ENCODE data around the gene ZBTB7C. TPM values are rescaled to one million over a fixed set of nuclear protein-coding genes. Genes with fewer than 3 reads are reported as not detected.

The ZBTB7C gene
- total and polyA plus RNA-seq, 9 of the 15 experiments (the other 6 are each of a cell fraction or from before 2014, with no cell fraction given), result not detected

- TF ChIP-seq, protein P1, sequence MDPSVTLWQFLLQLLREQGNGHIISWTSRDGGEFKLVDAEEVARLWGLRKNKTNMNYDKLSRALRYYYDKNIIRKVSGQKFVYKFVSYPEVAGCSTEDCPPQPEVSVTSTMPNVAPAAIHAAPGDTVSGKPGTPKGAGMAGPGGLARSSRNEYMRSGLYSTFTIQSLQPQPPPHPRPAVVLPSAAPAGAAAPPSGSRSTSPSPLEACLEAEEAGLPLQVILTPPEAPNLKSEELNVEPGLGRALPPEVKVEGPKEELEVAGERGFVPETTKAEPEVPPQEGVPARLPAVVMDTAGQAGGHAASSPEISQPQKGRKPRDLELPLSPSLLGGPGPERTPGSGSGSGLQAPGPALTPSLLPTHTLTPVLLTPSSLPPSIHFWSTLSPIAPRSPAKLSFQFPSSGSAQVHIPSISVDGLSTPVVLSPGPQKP (CRISPR knock-in tag; IDR thresholded peaks at IDR 0.05), result no peak
- TF ChIP-seq HNRNPL (IDR thresholded peaks at IDR 0.05; ENCODE audit: low read depth, low read length), result no peak
These were observed 46.0 kb downstream of the ZBTB7C start (continued) for GRCh38 chr18:48363175-48363574.

DNA sequence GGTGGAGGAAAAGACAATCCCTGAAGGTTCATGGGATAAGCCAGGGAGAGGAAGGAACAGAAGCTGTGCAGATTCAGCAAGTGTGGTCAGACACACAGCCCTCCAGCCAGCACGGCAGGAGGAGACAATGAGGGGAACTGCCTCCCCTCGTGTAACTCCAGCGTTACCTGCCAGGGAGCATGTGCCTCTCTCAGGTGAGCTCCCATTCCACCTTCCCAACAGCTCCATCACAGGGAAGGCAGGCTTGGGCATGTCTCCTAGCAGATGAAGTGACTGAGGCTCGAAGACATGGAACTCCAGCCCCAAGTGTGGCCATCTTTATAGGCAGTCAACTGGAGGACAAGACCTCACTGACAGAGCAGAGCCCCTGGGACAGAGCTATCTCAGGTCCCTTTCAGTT is 47.4 kb downstream of the ZBTB7C start:
- no peak overlapping the region for H3K9ac ChIP-seq (ENCODE audit: insufficient read depth in 1 of 2, low read depth in 2 of 2, low read length in 2 of 2)
- H2AFZ ChIP-seq (ENCODE audit: low read depth, low read length), result no peak overlapping the region
- H3K36me3 ChIP-seq (ENCODE audit: control insufficient read depth, insufficient read depth, low read length), result no peaks in the 10 kb centered on the region
- CTCF ChIA-PET (ENCODE audit: low intra/inter-chr PET ratio), result no interaction called here
- H3K27me3 ChIP-seq (ENCODE audit: control insufficient read depth in 2 of 2, insufficient read depth in 2 of 2, low read length in 2 of 2), result peaks cover 0 to 11% of the 10 kb centered on the region in 2 experiments; a peak in 1 of 5 replicates
- DNase-seq (ENCODE audit: extremely low read depth in 1 of 4, low spot score in 3 of 4) (no peak), ATAC-seq (no peak), FAIRE-seq (no peak)
- no peaks in the 10 kb centered on the region for H3K79me2 ChIP-seq (ENCODE audit: control insufficient read depth, insufficient read depth, low read length)
- H3K4me1 ChIP-seq (replicated peaks in 1 of 2; ENCODE audit: control insufficient read depth in 2 of 2, insufficient read depth in 2 of 2, low read length in 2 of 2), result no peaks in the 10 kb centered on the region
- no peak overlapping the region for H3K27ac ChIP-seq (ENCODE audit: extremely low read depth, low read depth, low read length)
- POLR2A ChIA-PET, result no interaction called here
- no peak overlapping the region for H3K4me3 ChIP-seq
- no TSS peak for BruUV-seq (replicated peaks)
- no peaks in the 10 kb centered on the region for H3K9me1 ChIP-seq (ENCODE audit: control insufficient read depth, insufficient read depth, low read length)
- in situ Hi-C loops (cut with MboI) (no loop called here), intact Hi-C loops (cut with micrococcal nuclease) (no loop called here)
- no peak overlapping the region for H3K4me2 ChIP-seq (ENCODE audit: insufficient read depth, low read length)
- 2% methylated on average over 4 of the region's 4 CpGs for WGBS (ENCODE audit: insufficient coverage, low coverage, missing lambda C conversion rate)
- H3K9me3 ChIP-seq (replicated peaks; ENCODE audit: control insufficient read depth, insufficient read depth, low read depth, low read length), result no peaks in the 10 kb centered on the region
- no peaks in the 10 kb centered on the region for H4K20me1 ChIP-seq (replicated peaks; ENCODE audit: control insufficient read depth, insufficient read depth, low read length)
- no peak for TF ChIP-seq MEIS2 (IDR thresholded peaks at IDR 0.05; ENCODE audit: partially characterized antibody)
- TF ChIP-seq ZNF24 (IDR thresholded peaks at IDR 0.05), result no peak
- TF ChIP-seq IRF1 (CRISPR knock-in tag; IDR thresholded peaks at IDR 0.05; ENCODE audit: borderline replicate concordance), result no peak
- TF ChIP-seq MED1 (CRISPR knock-in tag; IDR thresholded peaks at IDR 0.05; ENCODE audit: borderline replicate concordance), result no peak
- no peak for TF ChIP-seq ZBTB7A (IDR thresholded peaks at IDR 0.05; ENCODE audit: borderline replicate concordance, control insufficient read depth, low read depth, low read length)
- no peak for TF ChIP-seq HNRNPK (IDR thresholded peaks at IDR 0.05; ENCODE audit: low read depth, low read length, poor library complexity, severe bottlenecking)
- TF ChIP-seq KLF10 (CRISPR knock-in tag; IDR thresholded peaks at IDR 0.05), result no peak
- TF ChIP-seq, protein P2, sequence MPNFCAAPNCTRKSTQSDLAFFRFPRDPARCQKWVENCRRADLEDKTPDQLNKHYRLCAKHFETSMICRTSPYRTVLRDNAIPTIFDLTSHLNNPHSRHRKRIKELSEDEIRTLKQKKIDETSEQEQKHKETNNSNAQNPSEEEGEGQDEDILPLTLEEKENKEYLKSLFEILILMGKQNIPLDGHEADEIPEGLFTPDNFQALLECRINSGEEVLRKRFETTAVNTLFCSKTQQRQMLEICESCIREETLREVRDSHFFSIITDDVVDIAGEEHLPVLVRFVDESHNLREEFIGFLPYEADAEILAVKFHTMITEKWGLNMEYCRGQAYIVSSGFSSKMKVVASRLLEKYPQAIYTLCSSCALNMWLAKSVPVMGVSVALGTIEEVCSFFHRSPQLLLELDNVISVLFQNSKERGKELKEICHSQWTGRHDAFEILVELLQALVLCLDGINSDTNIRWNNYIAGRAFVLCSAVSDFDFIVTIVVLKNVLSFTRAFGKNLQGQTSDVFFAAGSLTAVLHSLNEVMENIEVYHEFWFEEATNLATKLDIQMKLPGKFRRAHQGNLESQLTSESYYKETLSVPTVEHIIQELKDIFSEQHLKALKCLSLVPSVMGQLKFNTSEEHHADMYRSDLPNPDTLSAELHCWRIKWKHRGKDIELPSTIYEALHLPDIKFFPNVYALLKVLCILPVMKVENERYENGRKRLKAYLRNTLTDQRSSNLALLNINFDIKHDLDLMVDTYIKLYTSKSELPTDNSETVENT (CRISPR knock-in tag; IDR thresholded peaks at IDR 0.05), result no peak
- TF ChIP-seq, protein P3, sequence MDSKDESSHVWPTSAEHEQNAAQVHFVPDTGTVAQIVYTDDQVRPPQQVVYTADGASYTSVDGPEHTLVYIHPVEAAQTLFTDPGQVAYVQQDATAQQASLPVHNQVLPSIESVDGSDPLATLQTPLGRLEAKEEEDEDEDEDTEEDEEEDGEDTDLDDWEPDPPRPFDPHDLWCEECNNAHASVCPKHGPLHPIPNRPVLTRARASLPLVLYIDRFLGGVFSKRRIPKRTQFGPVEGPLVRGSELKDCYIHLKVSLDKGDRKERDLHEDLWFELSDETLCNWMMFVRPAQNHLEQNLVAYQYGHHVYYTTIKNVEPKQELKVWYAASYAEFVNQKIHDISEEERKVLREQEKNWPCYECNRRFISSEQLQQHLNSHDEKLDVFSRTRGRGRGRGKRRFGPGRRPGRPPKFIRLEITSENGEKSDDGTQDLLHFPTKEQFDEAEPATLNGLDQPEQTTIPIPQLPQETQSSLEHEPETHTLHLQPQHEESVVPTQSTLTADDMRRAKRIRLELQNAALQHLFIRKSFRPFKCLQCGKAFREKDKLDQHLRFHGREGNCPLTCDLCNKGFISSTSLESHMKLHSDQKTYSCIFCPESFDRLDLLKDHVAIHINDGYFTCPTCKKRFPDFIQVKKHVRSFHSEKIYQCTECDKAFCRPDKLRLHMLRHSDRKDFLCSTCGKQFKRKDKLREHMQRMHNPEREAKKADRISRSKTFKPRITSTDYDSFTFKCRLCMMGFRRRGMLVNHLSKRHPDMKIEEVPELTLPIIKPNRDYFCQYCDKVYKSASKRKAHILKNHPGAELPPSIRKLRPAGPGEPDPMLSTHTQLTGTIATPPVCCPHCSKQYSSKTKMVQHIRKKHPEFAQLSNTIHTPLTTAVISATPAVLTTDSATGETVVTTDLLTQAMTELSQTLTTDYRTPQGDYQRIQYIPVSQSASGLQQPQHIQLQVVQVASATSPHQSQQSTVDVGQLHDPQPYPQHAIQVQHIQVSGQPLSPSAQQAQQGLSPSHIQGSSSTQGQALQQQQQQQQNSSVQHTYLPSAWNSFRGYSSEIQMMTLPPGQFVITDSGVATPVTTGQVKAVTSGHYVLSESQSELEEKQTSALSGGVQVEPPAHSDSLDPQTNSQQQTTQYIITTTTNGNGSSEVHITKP (IDR thresholded peaks at IDR 0.05; ENCODE audit: partially characterized antibody), result no peak

All from K562 (cell line).